Left hindlimb (tissue), 1 donor: ENCODE data around the gene GIPC3.
"Not testable (repeated sequence)": the region's sequence is repeated elsewhere in the genome, so short reads cannot be mapped to it uniquely, and the experiment has no call there.

Experiments
- DNase-seq: peaks from one replicate; pipeline ENCODE4 v3.0.0-alpha.2; 2018

The GIPC3 gene

GRCh38 chr19:3550947-3551791 lies 34.1 kb upstream of the GIPC3 start:
- no peak for DNase-seq

GRCh38 chr19:3551792-3552095 lies 33.5 kb upstream of the GIPC3 start:
- DNase-seq: no peak

DNA sequence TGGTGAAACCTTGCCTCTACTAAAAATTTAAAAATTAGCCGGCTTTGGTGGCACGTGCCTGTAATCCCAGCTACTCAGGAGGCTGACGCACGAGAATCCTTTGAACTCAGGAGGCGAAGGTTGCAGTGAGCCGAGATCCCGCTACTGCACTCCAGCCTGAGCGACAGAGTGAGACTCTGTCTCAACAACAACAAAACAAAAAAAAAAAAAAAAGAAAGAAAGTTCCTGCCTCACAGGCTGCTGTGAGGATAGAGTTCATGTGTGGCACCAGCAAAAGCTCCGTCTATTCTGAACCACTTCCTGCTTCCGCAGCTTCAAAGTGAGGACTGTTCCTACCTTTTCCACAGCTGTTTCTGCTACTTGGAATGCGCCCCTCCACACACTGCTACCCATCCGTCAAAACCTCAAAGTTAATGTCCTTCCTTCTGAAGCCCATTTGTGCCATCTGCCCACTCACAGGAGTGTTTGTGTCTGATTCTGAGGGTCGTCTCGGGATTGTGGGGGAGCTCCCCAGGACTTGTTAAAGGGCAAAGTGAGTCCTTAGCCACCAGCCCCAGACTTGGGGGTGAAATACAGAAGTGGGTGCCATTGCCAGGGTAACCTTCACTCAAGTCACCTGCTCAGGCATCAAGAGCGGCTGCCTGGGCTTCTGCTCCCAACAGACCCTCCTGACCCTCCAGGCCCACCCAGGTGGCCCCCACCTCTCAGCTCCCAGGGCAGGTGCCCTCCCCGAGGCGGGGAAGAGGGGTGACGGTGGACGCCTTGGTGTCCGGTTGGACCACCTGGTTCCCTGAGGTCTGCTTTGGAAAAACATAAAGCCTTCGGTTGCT lies 30.8 kb upstream of the GIPC3 start:
- DNase-seq: no peak

DNA sequence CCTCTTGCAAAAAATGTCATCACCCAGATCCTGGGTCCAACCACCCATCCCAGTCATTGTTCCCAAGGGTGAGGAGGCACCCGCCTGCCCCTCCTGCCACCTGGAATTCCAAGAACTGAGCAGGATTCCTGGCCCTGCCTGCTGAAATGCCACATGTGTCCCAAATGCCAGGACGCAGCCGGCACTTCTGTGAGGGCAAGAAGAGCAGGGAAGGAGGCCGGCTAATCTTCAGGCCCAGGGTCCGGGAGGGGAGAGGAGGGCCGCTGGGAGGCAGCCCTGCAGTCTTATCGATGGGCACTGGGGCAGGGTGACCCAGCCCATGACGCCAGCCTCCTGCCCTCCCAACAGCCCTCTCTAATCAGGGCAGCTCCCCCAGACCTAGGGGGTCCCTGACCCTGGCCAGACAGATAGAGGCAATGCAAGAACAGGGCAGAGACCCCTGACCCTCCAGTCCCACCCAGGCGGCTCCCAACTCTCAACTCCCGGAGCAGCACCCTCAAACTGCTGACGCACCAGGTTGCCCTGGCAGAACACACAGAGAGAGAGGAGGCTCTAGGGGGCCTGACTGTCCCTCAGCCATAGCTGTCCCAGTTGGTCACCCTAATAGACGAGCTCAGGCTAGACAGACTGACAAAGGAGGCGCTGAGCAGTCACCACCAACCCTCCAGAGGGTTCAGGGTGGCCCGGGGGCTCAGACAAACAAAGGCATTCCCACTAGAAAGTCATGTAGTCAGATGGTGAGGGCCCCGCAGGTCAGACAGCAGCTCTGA lies 29.4 kb upstream of the GIPC3 start:
- DNase-seq: no peak

GRCh38 chr19:3556423-3556977 lies 28.8 kb upstream of the GIPC3 start:
- DNase-seq: no peak

- DNase-seq: no peak
Measured at GRCh38 chr19:3556978-3557460, 28.3 kb upstream of the GIPC3 start.

DNA sequence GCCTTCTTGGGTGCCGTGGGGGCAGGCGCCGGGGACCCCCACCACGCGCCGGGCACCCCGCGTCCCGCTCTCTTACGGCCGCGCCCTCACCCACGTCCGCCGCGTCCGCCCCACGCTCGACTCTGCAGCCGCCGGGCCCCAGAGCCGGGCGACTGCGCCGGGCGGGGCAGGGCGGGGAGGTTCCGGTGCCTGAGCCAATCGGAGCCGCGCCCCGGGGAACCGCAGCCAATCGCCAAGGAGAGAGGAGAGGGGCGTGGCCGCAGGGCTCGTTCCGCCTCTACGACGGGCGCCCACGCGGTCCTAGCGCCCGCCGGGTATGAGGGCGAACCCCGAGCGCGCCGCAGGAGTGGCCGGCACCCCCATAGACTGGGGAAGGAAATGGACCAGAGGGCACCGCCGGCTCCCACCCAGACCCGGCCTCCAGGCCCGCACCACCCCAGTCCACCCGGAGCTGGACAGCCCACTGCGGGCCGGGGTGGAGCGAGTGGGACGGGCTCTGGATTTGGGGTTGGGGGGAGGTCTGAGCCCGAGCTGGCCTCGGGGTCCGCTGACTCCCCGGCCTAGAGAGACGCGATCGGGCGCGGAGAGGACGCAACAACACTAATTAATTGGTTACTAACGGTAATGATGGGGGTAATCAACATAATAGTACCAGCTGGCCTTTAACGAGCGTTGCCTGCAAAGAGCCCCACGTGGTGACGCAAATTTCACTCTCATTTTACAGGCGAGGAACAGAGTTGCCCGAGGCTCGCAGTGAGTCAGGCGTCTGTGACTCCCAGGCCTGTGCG lies 27.6 kb upstream of the GIPC3 start, which contains the start of gene MFSD12:
MFSD12 (minus strand) TSS at position 126 of the 788 bp plus-strand sequence. CDS start 183 bp downstream, outside the sequence.
- DNase-seq: peak; percentile 95

GRCh38 chr19:3563709-3564524 lies 21.4 kb upstream of the GIPC3 start:
- DNase-seq: no peak

DNA sequence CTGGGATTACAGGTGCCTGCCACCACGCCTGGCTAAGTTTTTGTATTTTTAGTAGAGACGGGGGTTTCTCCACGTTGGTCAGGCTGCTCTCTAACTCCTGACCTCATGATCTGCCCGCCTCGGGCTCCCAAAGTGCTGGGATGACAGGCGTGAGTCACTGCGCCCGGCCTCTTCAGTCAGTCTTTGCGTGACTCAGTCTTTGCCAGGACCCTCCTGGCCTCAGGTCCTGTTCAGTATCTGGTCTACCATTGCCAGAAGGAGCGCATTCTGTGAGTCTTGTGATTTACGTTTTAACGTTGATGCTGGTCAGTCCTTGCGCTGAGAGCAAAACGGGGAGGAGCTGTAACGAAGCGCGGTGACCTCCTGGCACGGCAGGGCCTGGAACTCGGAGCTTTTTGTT lies 20.1 kb upstream of the GIPC3 start:
- DNase-seq: no peak

DNA sequence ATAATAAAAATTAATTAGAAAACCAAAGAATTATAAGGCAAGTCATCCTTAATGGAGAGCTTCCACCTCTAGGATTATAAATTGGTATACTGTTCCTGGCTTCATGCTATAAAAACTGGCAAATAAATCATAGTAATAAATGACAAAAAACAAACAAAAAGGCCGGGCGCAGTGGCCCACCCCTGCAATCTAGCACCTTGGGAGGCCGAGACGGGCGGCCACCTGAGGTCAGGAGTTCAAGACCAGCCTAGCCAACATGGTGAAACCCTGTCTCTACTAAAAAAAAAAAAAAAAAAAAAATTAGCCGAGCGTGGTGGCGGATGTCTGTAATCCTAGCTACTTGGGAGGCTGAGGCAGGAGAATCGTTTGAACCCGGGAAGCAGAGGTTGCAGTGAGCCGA lies 15.2 kb upstream of the GIPC3 start:
- not testable (repeated sequence) for DNase-seq

DNA sequence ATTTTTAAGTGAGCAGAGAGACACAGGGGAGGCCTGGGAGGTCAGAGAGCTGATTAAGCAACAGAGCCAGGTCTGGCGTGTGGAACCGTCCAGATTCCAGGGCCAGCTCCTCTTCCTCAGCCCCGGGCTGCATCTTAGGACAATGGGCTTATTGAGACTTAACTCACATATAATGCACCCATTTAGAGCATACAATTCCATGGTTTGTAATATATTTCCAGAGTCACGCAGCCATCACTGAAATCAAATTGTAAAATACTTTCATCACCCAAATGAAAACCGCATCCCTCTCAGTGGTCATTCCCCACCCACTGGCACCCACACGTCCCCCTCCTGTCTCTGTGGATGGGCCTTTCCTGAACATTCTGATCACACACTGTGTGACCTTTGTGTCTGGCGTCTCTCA lies 14.7 kb upstream of the GIPC3 start:
- DNase-seq: no peak

DNA sequence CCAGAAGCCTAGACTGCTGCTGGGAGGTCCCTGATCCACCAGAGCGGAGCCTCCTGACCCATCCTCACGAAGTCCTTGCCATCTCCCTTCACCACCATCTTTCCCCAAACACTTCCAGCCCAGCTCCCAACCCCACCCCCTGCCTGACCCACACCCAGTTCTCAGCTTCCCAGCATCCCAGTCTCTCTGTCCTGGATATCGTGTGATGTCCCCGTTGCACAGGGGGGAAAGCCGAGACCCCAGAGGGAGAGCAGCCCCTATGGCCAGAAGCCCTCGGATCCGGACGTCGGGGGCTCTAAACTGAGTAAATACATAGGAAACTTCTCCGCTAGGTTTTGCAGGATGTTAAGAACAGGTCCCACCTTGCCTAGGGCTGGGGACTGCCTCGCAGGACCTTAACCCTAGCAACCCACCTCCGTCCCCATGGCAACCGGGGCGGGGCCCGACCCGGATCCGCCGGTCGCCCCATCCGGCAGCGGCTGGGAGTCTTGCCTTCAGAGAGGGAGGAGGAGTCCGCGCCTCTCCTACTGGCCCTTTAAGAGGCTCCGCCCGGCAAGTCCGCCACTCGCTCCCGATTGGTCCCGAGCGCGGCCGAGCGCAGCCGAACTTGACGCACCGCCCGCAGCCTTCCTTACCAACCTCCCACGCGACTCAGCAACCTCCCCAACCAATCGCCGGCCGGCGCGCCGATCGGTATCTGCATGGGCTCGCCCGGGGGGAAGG lies 13.0 kb upstream of the GIPC3 start:
- peak; percentile 100 for DNase-seq

GRCh38 chr19:3572855-3573161 lies 12.5 kb upstream of the GIPC3 start, which contains the start of gene HMG20B:
HMG20B (plus strand) TSS chr19:3572944; CDS start chr19:3573310, 366 bp downstream.
- DNase-seq: no peak

- DNase-seq: no peak
Measured at GRCh38 chr19:3573162-3573857, 12.0 kb upstream of the GIPC3 start.

GRCh38 chr19:3573858-3574637 lies 11.2 kb upstream of the GIPC3 start:
- peak; percentile 85 for DNase-seq

GRCh38 chr19:3575260-3575741 lies 10.0 kb upstream of the GIPC3 start:
- no peak for DNase-seq

DNA sequence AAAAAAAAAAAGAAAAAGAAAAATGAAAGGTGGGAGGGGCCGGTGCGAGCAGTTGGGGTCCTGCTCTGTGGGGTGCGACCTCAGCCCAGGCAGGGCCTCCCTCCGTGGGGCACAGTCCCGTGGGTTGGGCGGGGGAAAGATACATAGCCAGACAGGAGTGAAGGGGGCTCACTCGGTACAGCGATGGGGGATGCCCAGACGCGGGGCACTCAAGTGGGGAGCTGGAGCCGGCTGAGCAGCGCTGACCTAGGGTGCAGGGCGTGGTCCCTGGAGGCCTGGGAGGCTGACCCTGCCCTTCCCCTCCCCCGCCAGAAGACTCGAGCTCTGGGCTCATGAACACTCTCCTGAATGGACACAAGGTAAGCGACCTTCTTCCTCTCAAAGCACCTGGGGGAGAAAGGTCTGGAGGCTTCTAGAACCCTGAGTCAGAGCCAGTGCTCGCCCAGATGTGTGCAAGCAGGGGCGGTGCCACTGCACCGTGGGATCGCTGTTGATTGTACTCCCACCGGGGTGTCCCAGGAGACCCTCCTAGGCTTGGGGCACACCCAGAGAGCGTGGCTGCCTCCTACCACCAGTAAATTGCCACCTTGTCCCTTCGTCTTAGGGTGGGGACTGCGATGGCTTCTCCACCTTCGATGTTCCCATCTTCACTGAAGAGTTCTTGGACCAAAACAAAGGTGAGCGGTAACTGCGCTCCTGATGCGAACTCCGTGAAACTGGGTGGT lies 9.2 kb upstream of the GIPC3 start:
- DNase-seq: no peak
